Osteoblast (primary cell): ENCODE data around the gene SLC2A9. TPM values are rescaled to one million over a fixed set of nuclear protein-coding genes. Genes with fewer than 3 reads are reported as not detected.

Experiments
- DNase-seq: peaks from one replicate; pipeline ENCODE4 v3.0.0; 2011; ENCODE audit warnings: low spot score, mixed read lengths; ENCODE audit not compliant: insufficient read length; ENCODE audit errors: missing footprints
- H2AFZ ChIP-seq: 2 replicates; pipeline ENCODE4 v1.6.0; 2011; ENCODE audit warnings: mild to moderate bottlenecking, low read length
- H3K27ac ChIP-seq: 2 replicates; pipeline ENCODE4 v1.5.1; 2011; ENCODE audit warnings: mild to moderate bottlenecking, low read depth, low read length, moderate library complexity
- H3K27me3 ChIP-seq: 2 replicates; pipeline ENCODE4 v1.6.0; 2012; ENCODE audit warnings: mild to moderate bottlenecking, control low read depth, inconsistent platforms, low read length, moderate library complexity; ENCODE audit not compliant: insufficient read depth
- H3K36me3 ChIP-seq: 2 replicates; pipeline ENCODE4 v1.5.1; 2011; ENCODE audit warnings: mild to moderate bottlenecking, low read length, control low read depth, moderate library complexity; ENCODE audit not compliant: insufficient read depth
- H3K4me1 ChIP-seq: 2 replicates; pipeline ENCODE4 v1.5.1; 2011; ENCODE audit warnings: mild to moderate bottlenecking, low read length, control low read depth, moderate library complexity; ENCODE audit not compliant: insufficient read depth
- H3K4me2 ChIP-seq: 2 replicates; pipeline ENCODE4 v1.6.0; 2011; ENCODE audit warnings: mild to moderate bottlenecking, low read length; ENCODE audit not compliant: insufficient read depth
- H3K4me3 ChIP-seq: fragments of 200-600 bp; sonication (generic); 3 replicates; pipeline ENCODE4 v1.5.1; 2012; ENCODE audit warnings: mild to moderate bottlenecking, low read length, inconsistent platforms; ENCODE audit not compliant: insufficient read depth
- H3K79me2 ChIP-seq: 2 replicates; pipeline ENCODE4 v1.6.0; 2012; ENCODE audit warnings: mild to moderate bottlenecking, low read length, control low read depth, inconsistent platforms; ENCODE audit not compliant: insufficient read depth
- H3K9me3 ChIP-seq: 2 replicates; pipeline ENCODE4 v1.5.1; 2011; ENCODE audit warnings: low read depth, low read length, control low read depth
- H4K20me1 ChIP-seq: 2 replicates; pipeline ENCODE4 v1.6.0; 2012; ENCODE audit warnings: mild to moderate bottlenecking, low read length, control low read depth; ENCODE audit not compliant: insufficient read depth
- total RNA-seq: library from RNA; depleted of rRNA; stranded (reverse); fragments of >200 nt; gene quantifications from 2 replicates; pipeline ENCODE4 v1.2.3, GENCODE V29; 2012
- TF ChIP-seq, protein P1 (sequence below): IDR thresholded peaks from 2 replicates; pipeline ENCODE4 v1.5.1; 2011; ENCODE audit warnings: mild to moderate bottlenecking, low read depth, low read length, moderate library complexity; ENCODE audit errors: extremely low read depth

The SLC2A9 gene
- total RNA-seq, 1 donor: 2.5 TPM

- no peaks in the 10 kb centered on the region for H3K36me3 ChIP-seq
- TF ChIP-seq, protein P1, sequence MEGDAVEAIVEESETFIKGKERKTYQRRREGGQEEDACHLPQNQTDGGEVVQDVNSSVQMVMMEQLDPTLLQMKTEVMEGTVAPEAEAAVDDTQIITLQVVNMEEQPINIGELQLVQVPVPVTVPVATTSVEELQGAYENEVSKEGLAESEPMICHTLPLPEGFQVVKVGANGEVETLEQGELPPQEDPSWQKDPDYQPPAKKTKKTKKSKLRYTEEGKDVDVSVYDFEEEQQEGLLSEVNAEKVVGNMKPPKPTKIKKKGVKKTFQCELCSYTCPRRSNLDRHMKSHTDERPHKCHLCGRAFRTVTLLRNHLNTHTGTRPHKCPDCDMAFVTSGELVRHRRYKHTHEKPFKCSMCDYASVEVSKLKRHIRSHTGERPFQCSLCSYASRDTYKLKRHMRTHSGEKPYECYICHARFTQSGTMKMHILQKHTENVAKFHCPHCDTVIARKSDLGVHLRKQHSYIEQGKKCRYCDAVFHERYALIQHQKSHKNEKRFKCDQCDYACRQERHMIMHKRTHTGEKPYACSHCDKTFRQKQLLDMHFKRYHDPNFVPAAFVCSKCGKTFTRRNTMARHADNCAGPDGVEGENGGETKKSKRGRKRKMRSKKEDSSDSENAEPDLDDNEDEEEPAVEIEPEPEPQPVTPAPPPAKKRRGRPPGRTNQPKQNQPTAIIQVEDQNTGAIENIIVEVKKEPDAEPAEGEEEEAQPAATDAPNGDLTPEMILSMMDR: no peak
- no peaks in the 10 kb centered on the region for H3K27me3 ChIP-seq
- H2AFZ ChIP-seq: no peak overlapping the region
- H3K27ac ChIP-seq: no peak overlapping the region
- H3K79me2 ChIP-seq: no peaks in the 10 kb centered on the region
- no peaks in the 10 kb centered on the region for H3K4me1 ChIP-seq
- no peak for DNase-seq
- no peak overlapping the region for H3K4me3 ChIP-seq
- no peaks in the 10 kb centered on the region for H4K20me1 ChIP-seq
- no peak overlapping the region for H3K4me2 ChIP-seq
- H3K9me3 ChIP-seq: no peaks in the 10 kb centered on the region
These were observed 107.5 kb downstream of the SLC2A9 start for GRCh38 chr4:9913846-9914245.

- no peaks in the 10 kb centered on the region for H3K4me1 ChIP-seq
- no peaks in the 10 kb centered on the region for H3K79me2 ChIP-seq
- DNase-seq: no peak
- no peak overlapping the region for H2AFZ ChIP-seq
- H3K27me3 ChIP-seq: no peaks in the 10 kb centered on the region
- H3K36me3 ChIP-seq: no peaks in the 10 kb centered on the region
- H4K20me1 ChIP-seq: no peaks in the 10 kb centered on the region
- H3K4me2 ChIP-seq: no peak overlapping the region
- no peak overlapping the region for H3K27ac ChIP-seq
- H3K9me3 ChIP-seq: no peaks in the 10 kb centered on the region
- H3K4me3 ChIP-seq: no peak overlapping the region
- TF ChIP-seq, protein P1: no peak
These were observed 114.3 kb downstream of the SLC2A9 start for GRCh38 chr4:9906996-9907395.

GRCh38 chr4:9904976-9905587 is 116.2 kb downstream of the SLC2A9 start:
- H3K4me2 ChIP-seq: no peak overlapping the region
- no peaks in the 10 kb centered on the region for H3K9me3 ChIP-seq
- no peak for DNase-seq
- no peak overlapping the region for H2AFZ ChIP-seq
- TF ChIP-seq, protein P1: no peak
- no peaks in the 10 kb centered on the region for H3K27me3 ChIP-seq
- H3K4me3 ChIP-seq: no peak overlapping the region
- H4K20me1 ChIP-seq: no peaks in the 10 kb centered on the region
- H3K79me2 ChIP-seq: no peaks in the 10 kb centered on the region
- no peaks in the 10 kb centered on the region for H3K4me1 ChIP-seq
- H3K36me3 ChIP-seq: no peaks in the 10 kb centered on the region
- H3K27ac ChIP-seq: no peak overlapping the region

DNA sequence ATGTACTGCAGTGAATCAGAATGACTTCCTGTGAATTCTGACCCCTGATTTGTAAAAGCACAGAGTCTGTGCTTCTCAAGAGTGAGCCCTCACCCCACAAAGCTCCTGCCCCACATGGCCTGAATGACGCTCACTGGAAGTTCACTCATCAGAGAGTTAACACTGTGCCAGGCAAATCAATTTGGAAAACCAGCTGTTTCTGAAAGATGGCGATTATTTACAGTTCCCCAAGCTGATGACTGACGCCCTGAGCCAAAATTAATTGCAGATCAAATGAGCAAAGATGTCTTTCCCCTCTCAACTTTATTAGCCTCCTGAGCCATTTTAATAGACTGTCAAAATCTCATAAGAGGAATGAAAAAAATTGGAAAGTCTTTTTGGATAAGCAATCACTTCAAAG is 118.0 kb downstream of the SLC2A9 start:
- TF ChIP-seq, protein P1: no peak

More for the DNA sequence above, 118.0 kb downstream of the SLC2A9 start:
- H4K20me1 ChIP-seq: no peaks in the 10 kb centered on the region
- H3K9me3 ChIP-seq: no peaks in the 10 kb centered on the region
- no peak overlapping the region for H2AFZ ChIP-seq
- no peaks in the 10 kb centered on the region for H3K79me2 ChIP-seq
- no peak for DNase-seq
- H3K27ac ChIP-seq: no peak overlapping the region
- no peaks in the 10 kb centered on the region for H3K4me1 ChIP-seq
- no peaks in the 10 kb centered on the region for H3K36me3 ChIP-seq
- H3K4me2 ChIP-seq: no peak overlapping the region
- no peak overlapping the region for H3K4me3 ChIP-seq
- H3K27me3 ChIP-seq: no peaks in the 10 kb centered on the region
